NOMO-1 treated with DMSO at 0.1 percent for 48 hours (cell line): ENCODE data around the gene TBX15.
A peak's percentile ranks its signal among the peaks of the same experiment; 100 is the strongest.
"Not testable (repeated sequence)": the region's sequence is repeated elsewhere in the genome, so short reads cannot be mapped to it uniquely, and the experiment has no call there.

Experiments used
- DNase-seq: peaks from one replicate; lab custom pipeline; 2025; ENCODE audit not compliant: unreplicated experiment; lab: John Stamatoyannopoulos, UW

TBX15 gene

GRCh38 chr1:118928739-118929554 lies 59.2 kb downstream of the TBX15 start:
- no peak for DNase-seq

DNA sequence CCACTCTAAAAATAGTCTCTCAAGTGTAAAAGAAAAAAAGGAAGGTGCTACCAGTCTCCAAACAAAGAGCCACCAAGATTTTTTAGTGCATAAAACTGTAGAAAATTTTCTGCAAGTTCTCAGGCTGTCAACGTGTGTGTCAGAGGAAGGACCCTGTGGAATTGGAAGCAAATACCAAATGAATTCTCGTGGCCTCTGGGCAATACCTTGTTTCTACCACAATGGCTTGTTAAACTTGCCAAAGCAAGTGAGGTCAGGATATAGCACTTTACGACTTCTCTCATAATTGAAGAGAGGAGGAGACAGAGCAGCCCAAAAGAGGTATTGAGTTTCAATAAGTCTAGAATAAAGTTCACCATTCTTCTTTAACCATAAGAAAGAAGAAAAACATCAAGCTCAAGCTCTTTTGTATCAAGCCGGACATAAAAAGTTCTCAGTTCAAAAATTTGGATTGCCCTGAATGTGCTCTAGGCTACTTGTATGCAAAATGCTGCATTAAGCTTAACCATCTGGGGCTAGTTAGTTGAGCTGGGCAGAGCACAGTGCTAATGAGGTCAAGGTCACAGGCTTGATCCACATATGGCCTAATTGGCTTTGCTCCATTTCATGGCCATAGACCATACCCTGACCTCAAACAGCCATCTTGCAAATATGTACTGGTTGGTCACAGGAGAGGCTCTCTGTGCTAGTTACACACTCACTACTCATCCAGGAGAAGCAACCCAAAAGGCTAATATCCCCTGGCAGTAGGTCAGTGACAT lies 60.5 kb downstream of the TBX15 start:
- DNase-seq: no peak

DNA sequence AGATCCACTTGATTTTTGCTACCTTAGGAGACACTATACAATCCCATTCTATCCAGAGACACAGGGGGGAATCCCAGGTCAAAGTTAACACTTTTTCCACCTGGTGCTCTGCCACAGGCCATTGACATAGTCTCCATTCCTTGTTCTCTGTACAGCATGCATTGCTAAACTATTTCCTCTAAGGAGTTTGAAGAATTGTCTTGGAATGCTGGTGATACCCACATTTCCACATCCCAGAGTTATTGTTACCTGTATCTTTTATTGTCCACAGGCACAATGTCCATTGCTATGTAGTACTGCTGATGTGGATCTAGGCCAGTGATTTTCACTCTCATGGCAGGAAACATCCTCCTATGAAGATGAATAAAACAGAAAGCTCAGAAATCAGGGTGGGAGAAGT lies 61.9 kb downstream of the TBX15 start:
- no peak for DNase-seq

- no peak for DNase-seq
Measured at GRCh38 chr1:118925651-118926050, 62.5 kb downstream of the TBX15 start.

GRCh38 chr1:118923319-118923718 lies 64.8 kb downstream of the TBX15 start:
- no peak for DNase-seq

DNA sequence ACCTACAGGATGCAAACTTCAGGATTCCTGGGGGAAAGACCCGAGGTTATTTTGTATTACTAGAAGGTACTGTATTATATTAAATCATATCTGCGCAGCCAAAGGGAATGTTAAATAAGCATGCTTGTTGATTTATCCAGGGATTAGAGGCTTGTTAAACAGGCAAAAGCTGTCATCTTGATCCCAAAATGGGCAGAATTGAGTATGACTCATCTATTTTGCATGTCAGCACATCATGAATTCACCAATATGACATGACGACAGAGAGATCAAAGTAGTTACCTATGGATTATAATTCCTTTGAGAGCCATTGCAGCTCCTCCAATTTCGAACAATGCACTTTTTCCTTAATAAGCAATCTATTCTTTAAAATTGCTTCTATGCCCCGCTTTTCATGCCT lies 66.1 kb downstream of the TBX15 start:
- no peak for DNase-seq

- no peak for DNase-seq
Measured at GRCh38 chr1:118920124-118920717, 67.9 kb downstream of the TBX15 start.

DNA sequence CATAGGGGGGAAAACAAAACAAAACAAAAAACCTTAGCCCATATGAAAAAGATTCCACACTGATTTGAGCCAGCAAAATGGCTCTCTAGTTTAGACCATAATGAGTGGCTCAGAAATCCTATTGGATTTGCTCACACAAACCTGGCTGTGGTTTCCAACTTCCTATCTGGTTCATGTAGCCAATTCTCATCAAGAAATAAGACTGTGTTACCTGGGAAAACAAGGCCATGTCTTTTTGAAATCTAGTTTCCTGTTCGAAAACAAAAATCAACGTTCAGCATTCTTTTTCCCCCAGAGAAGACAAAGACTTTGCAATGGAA lies 69.2 kb downstream of the TBX15 start:
- DNase-seq: no peak

DNA sequence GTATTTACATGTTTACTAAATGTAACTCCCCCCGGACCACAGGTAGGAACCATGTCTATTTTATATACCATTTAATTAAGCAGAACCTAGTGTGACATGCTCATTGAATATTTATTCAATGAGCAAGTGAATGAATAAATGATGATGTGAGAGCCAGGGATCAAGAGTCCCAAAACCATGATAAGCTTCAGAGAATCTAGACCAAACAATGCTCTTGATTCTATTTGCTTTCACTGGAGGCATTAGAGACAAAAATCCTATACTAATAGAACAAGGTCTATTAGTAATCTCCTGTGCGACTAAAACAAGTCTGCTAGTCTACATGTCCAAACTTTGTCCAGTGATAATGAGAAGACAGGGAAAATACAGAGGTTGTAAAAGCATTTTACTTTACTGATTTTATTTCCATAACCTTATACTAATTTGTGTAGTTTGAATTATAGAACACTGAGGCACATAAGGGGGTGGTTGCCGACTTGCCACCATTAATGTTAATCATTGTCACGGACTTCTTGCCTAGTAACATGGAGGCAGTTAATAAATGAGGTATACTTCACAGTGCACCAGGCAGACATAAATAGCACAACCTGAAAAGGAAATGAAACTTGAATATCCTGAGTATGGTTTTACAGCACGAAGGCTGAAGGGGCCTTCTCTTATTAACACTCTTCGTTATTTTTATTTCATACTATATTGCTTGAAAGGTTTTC lies 69.8 kb downstream of the TBX15 start:
- peak; percentile 35 for DNase-seq

DNA sequence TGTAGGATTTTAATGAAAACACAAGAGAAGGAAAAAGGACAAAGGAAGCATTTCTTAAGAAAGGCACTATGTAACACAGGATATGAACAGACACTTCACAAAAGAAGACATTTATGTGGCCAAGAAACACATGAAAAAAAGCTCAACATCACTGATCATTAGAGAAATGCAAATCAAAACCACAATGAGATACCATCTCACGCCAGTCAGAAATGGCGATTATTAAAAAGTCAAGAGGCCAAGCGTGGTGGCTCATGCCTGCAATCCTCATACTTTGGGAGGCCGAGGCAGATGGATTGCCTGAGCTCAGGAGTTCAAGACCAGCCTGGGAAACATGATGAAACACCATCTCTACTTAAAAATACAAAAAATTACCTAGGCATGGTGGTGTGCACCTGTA lies 71.8 kb downstream of the TBX15 start:
- not testable (repeated sequence) for DNase-seq

DNA sequence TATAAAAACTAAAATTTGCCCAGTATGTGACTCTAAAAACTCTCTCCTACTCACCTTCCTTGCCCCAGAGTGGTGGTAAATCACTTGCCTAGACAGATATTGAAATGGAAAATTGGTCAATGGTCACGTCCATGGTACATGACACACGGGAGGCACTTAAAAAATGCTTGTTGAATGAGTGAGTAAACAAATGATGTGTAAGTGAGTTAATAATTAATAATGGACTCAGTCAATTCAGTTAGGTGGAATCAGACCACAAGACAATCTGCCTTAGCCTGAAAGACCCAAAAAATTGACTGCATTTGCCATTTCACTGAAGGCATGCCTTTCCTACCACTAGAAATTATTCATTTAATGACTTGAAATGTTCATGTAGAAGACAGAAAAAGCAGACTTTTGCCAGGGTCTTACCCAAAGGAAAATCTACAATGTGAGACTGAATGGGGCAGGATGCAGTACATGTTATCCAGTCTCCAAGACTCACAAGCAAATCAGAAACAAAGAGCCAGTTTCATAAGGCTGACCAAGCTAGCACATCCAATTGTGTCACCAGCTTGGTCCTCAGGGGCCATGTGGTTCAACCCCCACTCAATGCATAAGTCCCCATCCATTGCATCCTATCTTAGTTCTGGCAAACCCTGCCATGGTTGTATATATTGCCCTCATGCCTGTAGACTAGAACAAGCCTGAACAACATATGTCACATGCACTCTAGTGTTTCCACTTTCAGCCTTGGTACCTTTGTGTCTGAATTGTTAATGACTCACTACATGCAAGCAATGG lies 73.6 kb downstream of the TBX15 start:
- no peak for DNase-seq

GRCh38 chr1:118913818-118914217 lies 74.3 kb downstream of the TBX15 start:
- DNase-seq: no peak

DNA sequence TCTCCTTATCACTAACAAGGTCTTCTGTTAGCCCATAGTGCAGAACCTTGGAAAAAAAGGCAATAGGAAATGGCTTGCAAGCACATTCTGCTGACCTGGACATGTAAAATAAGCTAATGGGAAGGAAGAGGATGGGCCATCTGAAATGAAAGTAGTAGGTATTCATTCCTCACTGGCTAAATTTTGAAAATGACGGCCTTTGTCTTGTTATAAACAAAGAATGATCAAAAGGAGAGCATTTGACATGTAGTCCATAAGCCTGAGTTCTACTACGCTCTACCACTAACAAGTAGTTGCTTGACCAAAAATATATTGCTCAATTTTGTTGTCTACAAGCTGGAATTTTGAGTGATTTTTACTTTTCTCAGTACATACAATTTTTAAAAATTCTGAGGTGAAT lies 75.6 kb downstream of the TBX15 start:
- DNase-seq: no peak

GRCh38 chr1:118911571-118911970 lies 76.6 kb downstream of the TBX15 start:
- DNase-seq: no peak

GRCh38 chr1:118907466-118907865 lies 80.7 kb downstream of the TBX15 start:
- no peak for DNase-seq

DNA sequence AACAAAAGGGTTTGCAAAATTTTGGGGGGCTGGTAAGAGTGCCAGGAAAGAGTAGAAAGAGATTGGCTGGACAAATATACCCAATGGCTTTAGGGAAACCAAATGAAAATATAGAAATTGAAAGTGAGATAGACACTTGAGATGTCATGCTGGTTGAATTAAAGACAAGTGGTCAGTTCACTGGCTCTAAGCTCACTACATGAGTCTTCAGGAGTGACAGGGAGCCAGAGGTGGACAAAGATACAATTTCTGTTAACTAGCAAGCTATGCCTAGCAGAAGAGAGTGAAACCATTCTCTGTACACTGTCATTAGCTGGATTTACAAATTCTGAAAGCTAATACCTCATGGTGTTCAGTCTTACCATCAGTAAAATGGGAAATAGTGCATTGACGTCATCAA lies 82.5 kb downstream of the TBX15 start:
- DNase-seq: no peak

- DNase-seq: no peak
Measured at GRCh38 chr1:118905196-118905595, 82.9 kb downstream of the TBX15 start.

GRCh38 chr1:118902711-118903191 lies 85.4 kb downstream of the TBX15 start:
- DNase-seq: no peak

- no peak for DNase-seq
Measured at GRCh38 chr1:118902299-118902698, 85.8 kb downstream of the TBX15 start.

DNA sequence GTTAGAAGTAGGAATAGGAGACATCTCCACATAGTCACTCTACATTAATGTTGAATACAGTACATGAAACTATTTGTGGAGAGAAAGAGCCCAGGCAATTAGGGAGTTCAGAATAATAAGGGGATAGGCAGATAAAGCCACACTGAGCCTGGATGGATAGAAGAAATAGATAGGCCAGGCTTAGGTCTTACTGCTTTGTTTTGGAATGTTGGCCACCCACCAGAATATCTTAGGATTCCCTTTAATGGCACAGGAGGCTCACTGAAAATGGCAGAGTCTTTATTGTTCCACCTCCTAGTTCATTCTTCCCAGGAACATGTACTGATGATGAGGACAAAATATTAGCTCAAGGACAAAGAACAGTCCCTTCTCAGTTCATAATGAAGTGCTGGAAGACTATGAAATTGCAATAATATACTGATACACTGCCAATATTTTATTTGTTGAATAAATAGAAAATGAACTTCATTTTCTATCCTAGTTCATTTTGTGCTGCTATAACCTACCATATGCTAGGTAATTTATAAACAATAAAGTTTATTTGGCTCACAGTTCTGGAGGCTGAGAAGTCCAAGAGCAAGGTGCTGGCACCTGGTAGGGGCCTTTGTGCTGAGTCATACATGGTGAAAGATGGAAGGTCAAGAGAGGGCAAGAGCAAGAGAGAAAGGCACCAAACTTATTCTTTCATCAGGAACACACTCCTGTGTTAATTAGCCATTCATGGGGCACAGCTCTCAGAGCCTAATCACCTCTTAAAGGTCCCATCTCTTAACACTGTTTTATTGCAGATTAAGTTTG lies 87.3 kb downstream of the TBX15 start:
- DNase-seq: no peak
